Loucy (cell line): ENCODE data around the gene MOB3B.

Source experiments
- EZH2phosphoT487 ChIP-seq: fragments of 200-600 bp; IDR thresholded peaks from 2 replicates; pipeline ENCODE4 v1.6.1; 2018; ENCODE audit warnings: antibody characterized with exemption, mild to moderate bottlenecking, moderate library complexity, borderline replicate concordance
- TF ChIP-seq, protein P1 (sequence below): fragments of 200-600 bp; sonication (generic); conservative IDR thresholded peaks from 2 replicates; pipeline ENCODE4 v1.5.1; 2014; ENCODE audit warnings: mild to moderate bottlenecking, antibody characterized with exemption, low read length

DNA sequence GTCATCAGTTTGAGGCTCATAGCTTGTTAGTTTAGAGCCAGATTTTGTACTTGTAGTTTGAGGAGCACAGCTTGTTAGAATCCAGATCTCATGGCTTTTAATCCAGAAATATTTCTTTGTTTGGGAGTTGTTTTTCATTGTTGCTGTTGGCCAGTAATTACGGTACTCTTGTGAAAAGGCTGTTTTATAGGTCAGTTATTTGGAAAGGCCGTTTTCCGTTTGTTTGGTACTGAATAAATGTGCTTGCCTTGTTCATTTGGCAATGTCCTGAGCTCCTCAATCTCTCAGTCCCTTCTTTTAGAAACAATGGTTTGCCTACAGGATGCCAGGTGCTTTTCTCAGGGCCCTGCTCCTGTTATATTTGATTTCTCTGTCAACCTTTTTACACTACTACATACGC is 4.5 kb upstream of the MOB3B start:
- TF ChIP-seq, protein P1, sequence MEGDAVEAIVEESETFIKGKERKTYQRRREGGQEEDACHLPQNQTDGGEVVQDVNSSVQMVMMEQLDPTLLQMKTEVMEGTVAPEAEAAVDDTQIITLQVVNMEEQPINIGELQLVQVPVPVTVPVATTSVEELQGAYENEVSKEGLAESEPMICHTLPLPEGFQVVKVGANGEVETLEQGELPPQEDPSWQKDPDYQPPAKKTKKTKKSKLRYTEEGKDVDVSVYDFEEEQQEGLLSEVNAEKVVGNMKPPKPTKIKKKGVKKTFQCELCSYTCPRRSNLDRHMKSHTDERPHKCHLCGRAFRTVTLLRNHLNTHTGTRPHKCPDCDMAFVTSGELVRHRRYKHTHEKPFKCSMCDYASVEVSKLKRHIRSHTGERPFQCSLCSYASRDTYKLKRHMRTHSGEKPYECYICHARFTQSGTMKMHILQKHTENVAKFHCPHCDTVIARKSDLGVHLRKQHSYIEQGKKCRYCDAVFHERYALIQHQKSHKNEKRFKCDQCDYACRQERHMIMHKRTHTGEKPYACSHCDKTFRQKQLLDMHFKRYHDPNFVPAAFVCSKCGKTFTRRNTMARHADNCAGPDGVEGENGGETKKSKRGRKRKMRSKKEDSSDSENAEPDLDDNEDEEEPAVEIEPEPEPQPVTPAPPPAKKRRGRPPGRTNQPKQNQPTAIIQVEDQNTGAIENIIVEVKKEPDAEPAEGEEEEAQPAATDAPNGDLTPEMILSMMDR = no peak
- no peak for TF ChIP-seq EZH2phosphoT487
